Measurements from ENCODE around the gene ZNF649.
"Not testable (repeated sequence)": the region's sequence is repeated elsewhere in the genome, so short reads cannot be mapped to it uniquely, and the experiment has no call there.

ZNF649 gene

DNA sequence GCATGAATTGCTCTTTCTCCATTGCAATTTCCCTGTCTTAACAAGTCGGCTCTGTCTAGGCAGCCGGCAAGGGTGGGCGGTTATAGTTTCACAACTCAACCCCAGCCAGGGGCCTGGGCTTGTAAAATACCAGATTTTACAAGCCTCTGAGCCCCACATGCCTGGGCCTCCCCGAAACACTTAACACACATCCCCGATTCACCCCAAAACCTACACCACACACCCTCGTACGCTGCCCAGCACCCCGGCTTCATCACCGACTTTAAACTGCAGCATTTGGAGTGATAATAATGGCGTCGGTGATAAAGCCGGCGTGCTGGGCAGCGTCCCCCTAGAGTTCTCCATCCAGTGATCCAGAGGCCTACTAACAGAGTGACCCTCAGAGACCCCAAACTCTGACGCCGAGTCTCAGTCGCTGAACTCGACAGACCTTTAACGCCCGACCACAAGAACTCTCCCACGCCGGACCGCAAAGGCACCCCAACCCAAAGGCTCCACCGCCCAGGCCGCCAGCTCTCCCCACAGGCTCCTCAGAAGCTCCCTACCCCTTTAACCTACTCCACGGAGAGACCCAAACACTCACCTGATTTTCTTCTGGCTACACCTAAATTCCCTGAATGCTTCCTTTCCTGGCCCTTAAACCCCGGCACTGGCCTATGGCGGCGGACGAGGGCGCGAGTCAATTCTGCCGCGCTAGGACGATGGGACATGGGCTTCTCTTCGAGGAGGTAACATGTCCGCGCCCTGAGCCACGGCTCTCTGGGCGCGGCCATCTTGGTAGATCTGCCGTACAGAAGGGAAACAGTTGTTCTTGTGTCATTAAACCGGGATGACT, at the start of gene ZNF649:
Gene ZNF649 (minus strand): TSS at position 687 of the 835 bp plus-strand sequence. CDS start 4,910 bp downstream, outside the sequence.
- peak; percentile 48 to 75 (median 63) for DNase-seq (ENCODE audit: low read depth in 3 of 3, low spot score in 1 of 3)

DNA sequence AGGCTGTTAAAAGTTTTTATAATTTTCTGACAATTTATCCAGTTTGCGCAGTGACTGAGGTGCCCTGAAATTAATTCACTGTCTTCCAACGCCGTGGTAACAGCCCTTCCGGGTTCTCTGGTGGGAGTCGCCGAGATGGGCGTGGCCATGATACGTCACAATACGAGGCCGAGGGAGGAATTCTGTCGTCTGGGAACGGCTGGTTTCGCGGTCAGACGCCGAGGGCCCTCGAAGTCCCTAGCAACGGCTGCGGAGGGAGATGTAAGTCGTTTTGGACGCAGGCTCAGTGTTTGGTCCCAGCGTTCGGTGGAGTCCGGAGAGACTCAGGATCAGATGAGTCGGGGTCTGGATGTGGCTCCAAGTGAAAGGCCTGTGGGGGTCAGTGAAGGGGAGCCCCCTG, 44.2 kb upstream of the ZNF649 start:
- no peak for DNase-seq (ENCODE audit: low read depth in 3 of 3, low spot score in 1 of 3)

DNA sequence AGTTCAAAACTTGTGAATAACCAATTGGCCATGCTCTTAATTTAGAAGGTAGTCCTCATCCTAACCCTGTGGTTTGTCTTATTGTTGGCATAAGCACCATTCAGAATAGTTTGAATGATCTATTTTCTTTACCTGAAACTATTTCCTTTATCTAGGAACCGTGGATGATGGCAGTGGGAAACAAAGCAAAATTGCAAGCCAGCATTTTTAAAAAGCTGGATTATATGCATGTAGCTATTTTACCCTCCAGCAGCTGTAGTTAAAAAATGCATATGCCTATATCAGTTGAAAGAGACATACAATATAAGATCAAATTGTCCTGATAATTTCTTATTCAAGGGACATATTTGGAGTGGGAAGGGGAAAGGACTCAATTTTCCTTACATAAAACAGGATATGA, 41.8 kb upstream of the ZNF649 start:
- no peak for DNase-seq (ENCODE audit: low read depth in 3 of 3, low spot score in 1 of 3)

DNA sequence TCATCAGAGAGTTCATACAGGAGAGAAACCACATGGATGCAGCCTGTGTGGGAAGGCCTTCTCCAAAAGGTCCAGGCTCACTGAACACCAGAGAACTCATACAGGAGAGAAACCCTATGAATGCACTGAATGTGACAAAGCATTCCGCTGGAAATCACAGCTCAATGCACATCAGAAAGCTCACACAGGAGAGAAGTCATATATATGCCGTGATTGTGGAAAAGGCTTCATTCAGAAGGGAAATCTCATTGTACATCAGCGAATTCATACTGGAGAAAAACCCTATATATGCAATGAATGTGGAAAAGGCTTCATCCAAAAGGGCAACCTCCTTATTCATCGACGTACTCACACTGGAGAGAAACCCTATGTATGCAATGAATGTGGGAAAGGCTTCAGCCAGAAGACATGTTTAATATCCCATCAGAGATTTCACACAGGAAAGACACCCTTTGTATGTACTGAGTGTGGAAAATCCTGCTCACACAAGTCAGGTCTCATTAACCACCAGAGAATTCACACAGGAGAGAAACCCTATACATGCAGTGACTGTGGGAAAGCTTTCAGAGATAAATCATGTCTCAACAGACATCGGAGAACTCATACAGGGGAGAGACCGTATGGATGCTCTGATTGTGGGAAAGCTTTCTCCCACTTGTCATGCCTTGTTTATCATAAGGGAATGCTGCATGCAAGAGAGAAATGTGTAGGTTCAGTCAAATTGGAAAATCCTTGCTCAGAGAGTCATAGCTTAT, 40.2 kb upstream of the ZNF649 start:
- no peak for DNase-seq (ENCODE audit: low read depth in 3 of 3, low spot score in 1 of 3)

DNA sequence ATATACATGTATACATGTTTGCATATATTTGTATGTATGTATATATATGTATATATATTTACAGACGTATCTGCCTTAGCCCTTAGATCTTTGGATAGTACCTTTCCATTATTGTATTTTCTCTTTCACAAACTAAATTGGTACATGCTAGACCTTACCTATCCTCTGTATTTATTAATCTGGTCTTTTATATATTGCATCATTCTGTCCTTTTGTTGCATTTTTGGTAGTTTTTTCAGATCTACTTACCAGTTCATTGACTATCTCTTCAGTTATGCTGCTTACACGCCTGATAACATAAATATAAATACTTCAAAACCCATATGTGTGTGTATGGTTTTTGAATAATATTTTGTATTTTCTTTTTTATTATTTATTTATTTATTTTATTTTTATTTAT, 34.1 kb upstream of the ZNF649 start:
- DNase-seq (ENCODE audit: low read depth in 3 of 3, low spot score in 1 of 3) = no peak

DNA sequence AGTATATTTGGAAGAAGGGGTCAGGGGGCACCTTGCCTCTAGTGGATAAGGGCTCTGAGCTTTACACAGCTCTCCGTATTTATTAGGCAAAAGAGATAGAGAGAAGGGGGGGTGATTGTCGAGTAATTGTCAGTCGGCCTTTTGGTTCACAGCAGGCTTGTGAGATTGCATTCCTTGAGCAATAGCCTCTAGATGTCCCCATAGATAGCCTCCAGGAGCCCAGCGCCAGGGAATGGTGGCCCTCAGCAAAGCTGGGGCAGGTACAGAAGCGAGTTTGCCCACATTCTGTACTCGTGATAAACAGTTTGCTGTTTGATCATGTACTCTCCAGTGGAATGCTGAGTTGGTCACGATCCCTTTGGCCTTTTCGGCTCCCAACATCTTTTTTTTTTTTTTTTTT, 27.1 kb upstream of the ZNF649 start:
- DNase-seq (ENCODE audit: low read depth in 3 of 3, low spot score in 1 of 3) = no peak

DNA sequence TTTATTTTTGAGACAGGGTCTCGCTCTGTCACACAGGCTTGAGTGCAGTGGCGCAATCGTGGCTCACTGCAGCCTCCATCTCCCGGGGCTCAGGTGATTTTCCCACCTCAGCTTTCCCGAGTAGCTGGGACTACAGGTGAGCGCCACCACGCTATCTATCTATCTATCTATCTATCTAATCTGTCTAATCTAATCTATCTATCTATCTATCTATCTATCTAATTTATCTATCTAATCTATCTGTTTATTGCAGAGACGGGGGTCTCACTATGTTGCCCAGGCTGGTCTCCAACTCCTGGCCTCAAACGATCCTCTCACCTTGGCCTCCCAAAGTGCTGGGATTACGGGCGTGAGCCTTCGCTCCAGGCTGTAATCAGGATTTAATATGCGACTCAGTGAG, 23.0 kb upstream of the ZNF649 start:
- no peak for DNase-seq (ENCODE audit: low read depth in 3 of 3, low spot score in 1 of 3)

DNA sequence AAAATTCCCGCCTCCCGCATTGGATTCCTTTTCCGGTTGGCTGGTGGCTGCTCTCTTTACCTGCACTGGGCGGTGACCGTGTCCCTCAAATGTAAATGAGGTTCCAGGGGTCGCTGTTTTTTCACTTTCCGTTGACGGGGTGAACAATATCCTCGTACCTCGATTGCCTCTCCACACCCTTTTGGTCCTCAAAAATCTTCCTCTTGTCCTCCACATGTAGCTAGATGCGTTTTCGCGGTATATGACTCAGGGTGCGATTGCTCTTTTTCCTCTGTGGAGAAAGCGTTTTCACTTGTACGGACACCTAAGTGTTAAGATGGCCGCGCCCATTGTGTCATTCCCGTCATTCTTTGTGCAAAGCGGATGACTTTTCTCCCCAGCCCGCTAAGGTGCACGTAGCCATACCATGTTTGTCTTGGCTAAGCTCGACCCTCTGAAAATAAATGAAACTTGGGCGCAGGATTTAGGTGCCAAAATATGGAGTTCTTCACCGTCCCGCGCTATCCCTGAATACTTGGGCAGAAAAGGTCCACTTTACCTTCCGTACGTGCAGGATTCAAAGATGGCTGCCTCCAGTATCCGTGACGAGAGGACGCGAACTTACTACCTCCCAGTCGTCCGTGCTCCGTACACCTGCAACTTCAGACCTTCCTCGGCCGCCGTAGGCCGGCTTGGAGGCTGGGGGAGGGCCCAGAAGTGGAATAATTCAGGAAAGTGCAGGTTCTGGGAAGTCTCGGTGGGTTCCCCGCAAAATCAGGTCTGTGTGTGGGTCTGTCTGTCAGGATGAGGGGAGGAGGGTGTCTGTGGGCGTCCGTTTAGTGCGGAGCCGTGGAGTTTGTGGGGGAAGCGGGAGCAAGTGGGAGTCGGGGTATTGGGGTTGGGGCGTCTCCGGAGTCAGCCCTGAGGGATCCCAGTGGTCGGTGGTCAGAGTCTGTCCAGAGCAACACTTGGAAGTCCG, 22.2 kb upstream of the ZNF649 start, which contains the start of gene ZNF613:
Gene ZNF613 (plus strand): TSS at position 689 of the 958 bp plus-strand sequence. CDS start 8,749 bp downstream, outside the sequence.
- DNase-seq (ENCODE audit: low read depth in 3 of 3, low spot score in 1 of 3) = peak; percentile 60 to 73 (median 71)

DNA sequence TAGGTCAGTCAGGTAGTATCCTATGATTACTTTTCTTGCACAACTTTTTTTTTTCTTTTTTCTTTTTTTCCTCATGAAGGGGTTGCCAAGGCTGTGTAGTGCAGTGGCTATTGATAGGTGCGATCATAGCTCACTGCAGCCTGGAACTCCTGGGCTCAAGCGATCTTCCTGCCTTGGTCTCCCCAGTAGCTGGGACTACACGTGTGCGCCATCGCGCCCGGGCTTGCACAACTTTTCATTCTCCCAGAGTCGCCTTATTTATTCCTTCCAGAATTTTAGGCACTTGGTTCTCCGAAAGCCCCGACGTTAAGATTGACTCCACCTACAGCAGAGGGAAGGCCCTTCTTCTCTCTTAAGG, 21.6 kb upstream of the ZNF649 start:
- no peak for DNase-seq (ENCODE audit: low read depth in 3 of 3, low spot score in 1 of 3)

DNA sequence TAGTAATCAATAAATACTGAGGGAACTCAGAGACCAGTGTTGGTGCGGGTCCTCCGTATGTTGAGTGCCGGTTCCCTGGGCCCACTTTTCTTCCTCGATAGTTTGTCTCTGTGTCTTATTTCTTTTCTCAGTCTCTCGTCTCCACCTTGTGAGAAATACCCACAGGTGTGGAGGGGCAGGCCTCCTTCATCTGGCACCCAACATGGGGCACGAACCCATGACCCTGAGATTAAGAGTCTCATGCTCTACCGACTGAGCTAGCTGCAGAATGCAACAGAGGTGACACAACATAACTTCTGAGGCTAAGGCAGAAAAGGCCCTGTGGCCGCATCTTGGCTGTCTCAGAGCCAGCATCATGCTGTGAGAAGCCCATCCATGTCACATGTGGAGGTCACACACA, 17.1 kb upstream of the ZNF649 start:
- no peak for DNase-seq (ENCODE audit: low read depth in 3 of 3, low spot score in 1 of 3)

DNA sequence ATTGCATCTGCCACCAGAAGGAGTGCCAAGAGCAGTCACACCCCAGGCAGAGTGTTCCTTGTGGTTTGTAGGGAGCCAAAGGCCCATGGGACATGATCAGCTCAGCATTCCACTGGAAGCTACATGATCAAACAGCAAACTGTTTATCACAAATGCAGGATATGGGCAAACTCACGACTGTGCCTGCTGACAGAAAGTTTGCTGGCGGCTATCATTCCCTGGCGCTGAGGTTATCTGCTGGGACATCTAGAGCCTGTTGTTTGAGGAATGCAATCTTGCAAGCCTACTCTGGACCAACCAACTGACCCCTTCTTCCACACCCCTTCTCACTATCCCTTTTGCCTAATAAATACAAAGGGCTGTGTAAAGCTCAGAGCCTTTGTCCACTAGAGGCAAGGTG, 14.8 kb upstream of the ZNF649 start:
- no peak for DNase-seq (ENCODE audit: low read depth in 3 of 3, low spot score in 1 of 3)

DNA sequence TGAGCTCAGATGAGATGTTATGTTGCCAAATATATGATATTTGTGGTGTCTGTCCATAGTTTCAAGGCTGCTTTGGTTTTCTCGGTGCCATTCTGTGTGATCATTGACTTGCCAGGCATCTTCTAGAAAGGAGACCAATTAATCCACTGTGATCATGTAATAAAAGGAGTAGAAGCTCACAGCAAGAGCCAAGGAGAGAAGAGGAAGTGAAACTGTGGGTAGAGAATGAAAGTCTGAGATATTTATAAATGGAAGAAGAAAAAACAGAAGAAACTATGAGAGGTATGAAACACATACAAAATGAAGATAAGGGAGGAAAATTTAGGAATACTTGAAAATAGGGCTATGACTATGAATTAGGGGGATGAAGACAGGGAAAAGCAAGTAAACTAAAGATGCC, 11.3 kb upstream of the ZNF649 start:
- DNase-seq (ENCODE audit: low read depth in 3 of 3, low spot score in 1 of 3) = no peak

DNA sequence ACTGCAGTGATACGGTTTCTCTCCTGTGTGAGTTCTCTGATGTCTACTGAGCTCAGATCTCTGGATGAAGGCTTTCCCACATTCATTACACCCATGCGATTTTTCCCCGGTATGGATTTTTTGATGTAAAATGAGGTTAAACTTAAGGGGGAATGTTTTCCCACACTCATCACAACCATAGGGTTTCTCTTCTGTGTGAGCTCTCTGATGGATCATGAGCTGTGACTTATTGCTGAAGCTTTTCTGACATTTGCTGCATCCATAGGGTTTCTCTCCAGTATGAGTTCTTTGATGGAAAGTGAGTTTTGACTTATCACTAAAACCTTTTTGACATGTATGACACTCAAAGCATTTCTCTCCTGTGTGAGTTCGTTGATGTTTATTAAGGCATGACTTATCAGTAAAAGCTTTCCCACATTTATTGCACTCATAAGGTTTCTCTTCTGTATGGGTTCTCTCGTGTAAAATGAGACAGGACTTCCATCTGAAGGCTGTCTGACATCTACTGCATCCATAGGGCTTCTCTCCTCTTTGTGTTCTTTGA, 10.6 kb upstream of the ZNF649 start:
- DNase-seq (ENCODE audit: low read depth in 3 of 3, low spot score in 1 of 3) = no peak

DNA sequence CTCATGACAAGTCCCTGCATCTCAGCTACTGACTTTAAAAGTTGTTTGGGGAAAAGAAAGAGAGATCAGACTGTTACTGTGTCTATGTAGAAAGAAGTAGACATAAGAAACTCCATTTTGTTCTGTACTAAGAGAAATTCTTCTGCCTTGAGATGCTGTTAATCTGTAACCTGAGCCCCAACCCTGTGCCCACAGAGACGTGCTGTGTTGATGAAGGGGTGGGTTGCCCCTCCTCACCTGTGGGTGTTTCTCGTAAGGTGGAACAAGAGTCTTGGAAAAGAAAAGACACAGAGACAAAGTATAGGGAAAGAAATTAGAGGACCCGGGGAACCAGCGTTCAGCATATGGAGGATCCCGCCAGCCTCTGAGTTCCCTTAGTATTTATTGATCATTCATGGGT, 3.2 kb upstream of the ZNF649 start:
- not testable (repeated sequence) for DNase-seq (ENCODE audit: low read depth in 3 of 3, low spot score in 1 of 3)

DNA sequence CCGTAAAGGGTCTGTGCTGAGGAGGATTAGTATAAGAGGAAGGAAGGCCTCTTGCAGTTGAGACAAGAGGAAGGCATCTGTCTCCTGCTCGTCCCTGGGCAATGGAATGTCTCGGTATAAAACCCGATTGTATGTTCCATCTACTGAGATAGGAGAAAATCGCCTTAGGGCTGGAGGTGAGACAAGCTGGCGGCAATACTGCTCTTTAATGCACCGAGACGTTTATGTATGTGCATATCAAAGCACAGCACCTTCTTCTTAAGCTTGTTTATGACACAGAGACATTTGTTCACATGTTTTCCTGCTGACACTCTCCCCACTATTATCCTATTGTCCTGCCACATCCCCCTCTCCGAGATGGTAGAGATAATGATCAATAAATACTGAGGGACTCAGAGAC, 1.3 kb upstream of the ZNF649 start:
- not testable (repeated sequence) for DNase-seq (ENCODE audit: low read depth in 3 of 3, low spot score in 1 of 3)

DNA sequence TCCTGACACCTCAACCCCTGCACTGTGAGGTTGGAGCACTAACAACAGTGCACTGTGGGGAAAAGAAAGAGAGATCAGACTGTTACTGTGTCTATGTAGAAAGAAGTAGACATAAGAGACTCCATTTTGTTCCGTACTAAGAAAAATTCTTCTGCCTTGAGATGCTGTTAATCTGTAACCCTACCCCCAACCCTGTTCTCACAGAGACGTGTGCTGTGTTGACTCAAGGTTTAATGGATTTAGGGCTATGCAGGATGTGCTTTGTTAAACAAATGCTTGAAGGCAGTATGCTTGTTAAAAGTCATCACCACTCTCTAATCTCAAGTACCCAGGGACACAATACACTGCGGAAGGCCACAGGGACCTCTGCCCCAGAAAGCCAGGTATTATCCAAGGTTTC, 822 bp upstream of the ZNF649 start:
- not testable (repeated sequence) for DNase-seq (ENCODE audit: low read depth in 3 of 3, low spot score in 1 of 3)

DNA sequence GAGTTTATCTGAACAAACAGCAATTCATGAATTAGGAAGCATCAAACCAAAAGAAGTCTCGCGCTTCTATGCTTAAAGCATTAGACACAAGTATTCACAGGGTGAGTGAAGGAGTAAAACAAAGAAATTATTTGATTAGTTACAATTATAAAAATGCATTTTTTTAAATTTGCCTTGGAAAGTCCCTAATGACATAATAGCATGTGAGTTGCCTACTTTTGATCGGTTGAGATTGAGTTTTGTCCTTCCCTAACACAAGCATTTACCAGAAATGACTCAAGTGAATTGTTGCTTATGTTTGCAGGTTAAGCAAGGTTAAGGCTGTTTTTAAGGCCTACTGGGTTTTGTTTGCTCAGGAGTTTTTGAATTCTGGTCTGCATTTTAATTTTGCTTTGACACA, 389 bp upstream of the ZNF649 start:
- DNase-seq (ENCODE audit: low read depth in 3 of 3, low spot score in 1 of 3) = no peak

DNA sequence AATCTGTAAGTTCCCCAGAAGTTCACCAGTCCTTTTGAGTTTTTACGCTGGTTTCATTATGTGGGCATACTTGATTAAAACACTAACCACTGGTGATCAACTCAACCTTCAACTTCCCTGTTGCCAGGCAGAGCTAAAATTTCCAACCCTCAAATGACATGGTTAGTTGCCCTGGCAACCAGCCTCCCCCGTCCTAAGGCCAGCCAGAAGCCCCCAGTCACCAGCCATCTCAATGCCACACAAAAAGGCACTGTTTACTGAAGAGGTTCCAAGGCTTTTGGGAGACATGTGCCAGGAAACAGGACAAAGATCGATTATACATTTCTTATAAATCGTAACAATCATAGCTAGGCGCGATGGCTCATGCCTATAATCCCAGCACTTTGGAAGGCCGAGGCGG, 1.6 kb downstream of the ZNF649 start:
- DNase-seq (ENCODE audit: low read depth in 3 of 3, low spot score in 1 of 3) = no peak

DNA sequence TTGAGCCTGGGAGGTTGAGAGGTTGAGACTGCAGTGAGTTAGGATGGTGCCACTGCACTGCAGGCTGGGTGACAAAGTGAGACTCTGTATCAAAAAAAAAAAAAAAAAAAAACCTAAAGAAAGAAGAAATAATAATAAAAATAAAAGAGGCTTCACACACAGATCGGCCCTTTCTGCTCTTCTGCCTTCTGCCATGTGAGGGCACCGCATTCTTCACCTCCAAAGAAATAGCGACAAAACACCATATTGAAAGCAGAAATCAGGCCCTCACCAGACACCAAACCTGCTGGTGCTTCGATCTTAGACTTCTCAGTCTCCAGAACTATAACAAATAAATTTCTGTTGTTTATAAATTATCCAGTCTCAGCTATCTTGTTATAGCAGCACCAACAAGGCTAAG, 3.0 kb downstream of the ZNF649 start:
- no peak for DNase-seq (ENCODE audit: low read depth in 3 of 3, low spot score in 1 of 3)

DNA sequence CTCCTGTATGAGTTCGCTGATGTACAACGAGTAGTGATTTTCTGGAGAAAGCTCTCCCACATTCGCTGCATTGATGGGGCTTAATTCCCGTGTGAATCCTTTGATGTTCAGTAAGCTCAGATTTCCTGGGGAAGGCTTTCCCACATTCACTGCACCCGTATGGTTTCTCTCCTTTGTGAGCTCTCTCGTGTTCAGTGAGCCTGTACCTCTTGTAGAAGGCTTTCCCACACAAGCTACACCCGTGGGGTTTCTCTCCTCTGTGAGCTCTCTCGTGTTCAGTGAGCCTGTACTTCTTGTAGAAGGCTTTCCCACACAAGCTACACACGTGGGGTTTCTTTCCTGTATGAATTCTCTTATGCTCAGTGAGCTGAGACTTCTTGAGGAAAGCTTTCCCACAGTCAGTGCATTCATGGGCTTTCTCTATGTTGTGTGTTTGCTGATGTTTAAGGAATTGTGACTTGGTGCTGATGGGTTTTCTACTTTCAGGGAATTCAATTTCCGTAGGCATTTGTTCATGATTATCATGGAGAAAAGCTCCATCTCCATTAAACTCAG, 13.5 kb downstream of the ZNF649 start:
- no peak for DNase-seq (ENCODE audit: low read depth in 3 of 3, low spot score in 1 of 3)

DNA sequence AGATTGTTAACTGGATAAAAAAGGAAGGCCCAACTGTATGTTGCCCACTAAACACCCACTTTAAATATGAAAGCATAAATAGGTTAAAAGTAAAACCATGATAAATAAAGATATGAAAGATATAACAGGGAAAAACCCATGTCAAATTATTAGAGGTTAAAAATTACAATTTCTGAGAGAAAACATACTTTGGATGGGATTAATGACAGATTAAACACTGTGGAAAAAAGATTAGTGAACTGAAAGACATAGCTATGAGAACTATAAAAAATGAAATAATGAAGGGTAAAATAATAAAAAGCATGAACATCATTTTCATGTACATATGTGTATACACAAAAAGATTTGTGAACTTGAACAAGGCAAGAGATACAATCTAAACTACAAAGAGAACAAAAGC, 14.9 kb downstream of the ZNF649 start:
- DNase-seq (ENCODE audit: low read depth in 3 of 3, low spot score in 1 of 3) = no peak
